Activated CD4-positive, alpha-beta T cell treated with anti-CD3 and anti-CD28 coated beads, Interleukin-2, amount 50 U/mL, for 4 hours (primary cell): Measurements from ENCODE around the gene KCNJ15.
"Not testable (repeated sequence)": the region's sequence is repeated elsewhere in the genome, so short reads cannot be mapped to it uniquely, and the experiment has no call there.

Experiments used
- DNase-seq, 2 experiments: peaks; one replicate each; pipeline ENCODE4 v3.0.0-alpha.2; 2020

KCNJ15 gene

GRCh38 chr21:38256599-38257302, at the start of gene KCNJ15:
TSS of gene KCNJ15 (plus strand) at chr21:38256991. CDS start at chr21:38299262, 42,271 bp downstream.
- no peak for DNase-seq

- no peak for DNase-seq
These were observed 48.7 kb upstream of the KCNJ15 start for GRCh38 chr21:38208118-38208517.

- no peak for DNase-seq
These were observed 45.5 kb upstream of the KCNJ15 start for GRCh38 chr21:38211321-38211720.

GRCh38 chr21:38212706-38213105, 44.1 kb upstream of the KCNJ15 start:
- DNase-seq, result no peak

GRCh38 chr21:38219049-38219628, 37.7 kb upstream of the KCNJ15 start:
- peak; percentile 58 to 60 for DNase-seq

GRCh38 chr21:38220270-38220737, 36.5 kb upstream of the KCNJ15 start:
- no peak for DNase-seq

- DNase-seq, result no peak
These were observed 35.2 kb upstream of the KCNJ15 start for GRCh38 chr21:38221594-38221993.

GRCh38 chr21:38223893-38224540, 32.8 kb upstream of the KCNJ15 start:
- DNase-seq, result no peak

GRCh38 chr21:38227401-38227800, 29.4 kb upstream of the KCNJ15 start:
- no peak for DNase-seq

- no peak for DNase-seq
These were observed 28.7 kb upstream of the KCNJ15 start for GRCh38 chr21:38228115-38228514.

- DNase-seq, result no peak
These were observed 28.3 kb upstream of the KCNJ15 start for GRCh38 chr21:38228537-38228936.

- DNase-seq, result no peak
These were observed 27.4 kb upstream of the KCNJ15 start for GRCh38 chr21:38229260-38229877.

GRCh38 chr21:38234395-38235142, 22.2 kb upstream of the KCNJ15 start:
- DNase-seq, result no peak

GRCh38 chr21:38235251-38235650, 21.5 kb upstream of the KCNJ15 start:
- DNase-seq, result not testable (repeated sequence)

GRCh38 chr21:38236232-38236631, 20.6 kb upstream of the KCNJ15 start:
- no peak for DNase-seq

GRCh38 chr21:38239672-38240071, 17.1 kb upstream of the KCNJ15 start:
- no peak for DNase-seq

GRCh38 chr21:38240129-38240528, 16.7 kb upstream of the KCNJ15 start:
- DNase-seq, result no peak

GRCh38 chr21:38241029-38241740, 15.6 kb upstream of the KCNJ15 start:
- DNase-seq, result no peak

- no peak for DNase-seq
These were observed 14.7 kb upstream of the KCNJ15 start for GRCh38 chr21:38242061-38242460.

- DNase-seq, result no peak
These were observed 12.9 kb upstream of the KCNJ15 start for GRCh38 chr21:38243732-38244406.

- DNase-seq, result no peak
These were observed 12.4 kb upstream of the KCNJ15 start for GRCh38 chr21:38244407-38244787.
